Measurements from ENCODE around the gene CCDC154.

Gene CCDC154

DNA sequence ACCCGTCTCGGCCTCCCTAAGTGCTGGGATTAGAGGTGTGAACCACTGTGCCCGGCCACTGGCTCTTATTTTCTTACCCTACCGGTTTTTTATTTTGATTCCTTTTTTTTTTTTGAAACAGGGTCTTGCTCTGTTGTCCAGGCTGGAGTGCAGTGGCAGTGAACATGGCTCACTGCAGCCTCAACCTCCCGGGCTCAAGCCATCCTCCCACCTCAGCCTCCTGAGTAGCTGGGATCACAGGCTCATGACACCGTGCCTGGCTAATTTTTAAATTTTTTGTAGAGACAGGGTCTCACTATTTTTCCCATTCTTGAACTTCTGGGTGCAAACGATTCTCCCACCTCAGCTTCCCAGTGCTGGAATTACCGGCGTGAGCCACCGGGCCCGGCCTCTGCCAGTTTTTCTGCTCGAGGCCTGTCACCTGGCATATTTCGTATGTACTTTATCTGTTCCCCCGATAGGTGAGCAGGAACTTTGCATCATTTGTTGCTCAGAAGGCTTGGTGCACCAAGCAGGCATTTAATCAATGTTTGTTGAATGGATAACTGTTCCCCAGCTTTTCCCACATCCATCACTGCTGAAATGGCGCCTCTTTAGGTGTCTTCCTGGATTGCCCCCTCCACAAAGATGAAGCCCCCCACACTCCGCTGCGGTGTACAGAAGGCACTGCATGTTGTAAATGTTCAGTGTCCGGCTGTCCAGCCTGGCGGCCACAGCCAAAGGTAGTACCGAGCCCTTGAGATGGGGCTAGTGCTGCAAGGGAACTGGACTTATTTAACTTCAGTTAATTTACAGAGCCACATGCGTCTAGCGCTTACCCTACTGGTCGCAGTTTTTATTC, 47.9 kb upstream of the CCDC154 start:
- WGBS, result 89% methylated on average over 22 of the region's 23 CpGs

DNA sequence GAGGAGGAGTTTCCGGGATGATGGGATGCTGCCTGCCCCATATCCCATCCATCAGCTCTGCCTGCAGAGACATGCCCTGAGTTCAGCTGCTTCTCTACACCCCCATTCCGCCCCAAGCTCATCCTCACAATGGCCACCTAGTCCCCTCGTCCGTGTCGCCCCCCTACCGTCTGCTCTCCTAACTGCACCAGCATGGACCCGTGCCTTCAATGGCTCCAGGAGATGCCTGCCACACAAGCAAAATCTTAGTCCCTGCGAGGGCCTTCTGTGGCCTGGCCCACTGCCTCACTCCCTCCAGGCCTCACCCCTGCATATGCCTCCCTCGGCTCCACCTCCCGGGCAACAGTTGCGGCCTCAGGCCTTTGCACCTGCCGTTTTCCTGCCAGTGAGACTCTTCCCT, 47.0 kb upstream of the CCDC154 start:
- no peak overlapping the region for H2BK5ac ChIP-seq (ENCODE audit: low read depth, low read length, poor library complexity, severe bottlenecking)
- 86% methylated on average over 12 of the region's 12 CpGs for WGBS
- no peak for DNase-seq

More for the DNA sequence above, 47.9 kb upstream of the CCDC154 start:
- peak overlapping the region; percentile 7 to 45 for H2BK12ac ChIP-seq (ENCODE audit: low read length in 2 of 2)
- no peak overlapping the region for H3K14ac ChIP-seq (ENCODE audit: low read length in 2 of 2)
- H3K27ac ChIP-seq (ENCODE audit: low read length, poor library complexity, severe bottlenecking), result no peak overlapping the region
- no peaks in the 10 kb centered on the region for H3K9me3 ChIP-seq (ENCODE audit: control insufficient read depth, low read length)
- no peak overlapping the region for H3K23ac ChIP-seq (ENCODE audit: low read length in 2 of 2)
- peak overlapping the region in 1 of 2 experiments; percentile 78 for H3K4me3 ChIP-seq (ENCODE audit: insufficient read depth in 1 of 2, low read depth in 1 of 2, low read length in 2 of 2)
- peaks cover 24 to 31% of the 10 kb centered on the region in 2 experiments for H3K36me3 ChIP-seq (ENCODE audit: control insufficient read depth in 1 of 2, insufficient read depth in 2 of 2, low read depth in 1 of 2, low read length in 2 of 2)
- H4K91ac ChIP-seq (ENCODE audit: low read length), result peak overlapping the region; percentile 71
- no peaks in the 10 kb centered on the region for H3K27me3 ChIP-seq (ENCODE audit: control insufficient read depth in 1 of 2, insufficient read depth in 1 of 2, low read length in 2 of 2)
- no peak overlapping the region for H2BK5ac ChIP-seq (ENCODE audit: low read depth, low read length, poor library complexity, severe bottlenecking)
- H2AFZ ChIP-seq (ENCODE audit: low read depth, low read length), result peak overlapping the region; percentile 29
- H3K4me1 ChIP-seq (ENCODE audit: control insufficient read depth, insufficient read depth, low read depth, low read length), result peaks cover 18% of the 10 kb centered on the region
- H3K4me2 ChIP-seq (ENCODE audit: low read length, poor library complexity, severe bottlenecking), result peak overlapping the region; percentile 90
- peak overlapping the region; percentile 58 for H2AK5ac ChIP-seq (ENCODE audit: low read length, severe bottlenecking)
- peak overlapping the region; percentile 34 to 71 for H3K18ac ChIP-seq (ENCODE audit: low read depth in 1 of 2, low read length in 2 of 2)
- peak overlapping the region; percentile 87 for H4K8ac ChIP-seq (ENCODE audit: low read length)
- peaks cover 24% of the 10 kb centered on the region for H3K79me1 ChIP-seq (replicated peaks; ENCODE audit: low read length, poor library complexity, severe bottlenecking)
- peak overlapping the region; percentile 44 for H2BK15ac ChIP-seq (ENCODE audit: low read depth, poor library complexity, severe bottlenecking)
- peak overlapping the region; percentile 24 to 40 for H3K4ac ChIP-seq (ENCODE audit: low read depth in 1 of 2, low read length in 2 of 2)
- no peak overlapping the region for H2BK120ac ChIP-seq (ENCODE audit: low read depth, low read length)
- H3K9ac ChIP-seq (ENCODE audit: low read length), result peak overlapping the region; percentile 89
- no peak for DNase-seq

DNA sequence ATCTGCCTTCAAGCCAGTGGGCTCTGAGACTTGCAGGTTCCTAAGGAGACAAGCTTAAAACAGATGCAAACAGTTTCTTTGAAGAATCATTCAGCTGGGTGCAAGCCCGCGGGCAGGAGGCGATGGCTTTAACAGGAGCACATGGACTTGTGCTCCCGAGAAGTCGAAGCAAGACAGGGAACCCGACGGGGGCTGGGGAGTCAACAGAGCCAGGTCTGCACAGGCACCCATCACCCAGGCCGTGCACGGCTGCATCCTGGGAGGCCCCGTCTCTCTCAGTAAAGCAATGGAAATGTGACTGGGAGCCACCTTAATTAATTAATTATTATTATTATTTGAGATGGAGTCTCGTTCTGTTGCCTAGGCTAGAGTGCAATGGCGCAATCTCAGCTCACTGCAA, 44.7 kb upstream of the CCDC154 start:
- H3K4me1 ChIP-seq (ENCODE audit: control insufficient read depth, insufficient read depth, low read depth, low read length), result peaks cover 10% of the 10 kb centered on the region
- no peak overlapping the region for H3K23ac ChIP-seq (ENCODE audit: low read length in 2 of 2)
- H2BK12ac ChIP-seq (ENCODE audit: low read length in 2 of 2), result no peak overlapping the region
- H3K9me3 ChIP-seq (ENCODE audit: control insufficient read depth, low read length), result no peaks in the 10 kb centered on the region
- H4K91ac ChIP-seq (ENCODE audit: low read length), result no peak overlapping the region
- DNase-seq, result no peak
- H3K79me1 ChIP-seq (replicated peaks; ENCODE audit: low read length, poor library complexity, severe bottlenecking), result peaks cover 6% of the 10 kb centered on the region
- no peak overlapping the region for H3K9ac ChIP-seq (ENCODE audit: low read length)
- no peak overlapping the region for H3K18ac ChIP-seq (ENCODE audit: low read depth in 1 of 2, low read length in 2 of 2)
- no peak overlapping the region for H3K27ac ChIP-seq (ENCODE audit: low read length, poor library complexity, severe bottlenecking)
- H3K4me2 ChIP-seq (ENCODE audit: low read length, poor library complexity, severe bottlenecking), result no peak overlapping the region
- H2AK5ac ChIP-seq (ENCODE audit: low read length, severe bottlenecking), result no peak overlapping the region
- no peak overlapping the region for H4K8ac ChIP-seq (ENCODE audit: low read length)
- H3K4ac ChIP-seq (ENCODE audit: low read depth in 1 of 2, low read length in 2 of 2), result no peak overlapping the region
- peaks cover 0 to under 1% of the 10 kb centered on the region in 2 experiments for H3K36me3 ChIP-seq (ENCODE audit: control insufficient read depth in 1 of 2, insufficient read depth in 2 of 2, low read depth in 1 of 2, low read length in 2 of 2)
- H2AFZ ChIP-seq (ENCODE audit: low read depth, low read length), result no peak overlapping the region
- no peak overlapping the region for H3K14ac ChIP-seq (ENCODE audit: low read length in 2 of 2)
- no peak overlapping the region for H2BK5ac ChIP-seq (ENCODE audit: low read depth, low read length, poor library complexity, severe bottlenecking)
- no peak overlapping the region for H2BK120ac ChIP-seq (ENCODE audit: low read depth, low read length)
- H3K4me3 ChIP-seq (ENCODE audit: insufficient read depth in 1 of 2, low read depth in 1 of 2, low read length in 2 of 2), result no peak overlapping the region
- no peak overlapping the region for H2BK15ac ChIP-seq (ENCODE audit: low read depth, poor library complexity, severe bottlenecking)
- H3K27me3 ChIP-seq (ENCODE audit: control insufficient read depth in 1 of 2, insufficient read depth in 1 of 2, low read length in 2 of 2), result peaks cover 0 to under 1% of the 10 kb centered on the region in 2 experiments
- 96% methylated on average over 9 of the region's 12 CpGs for WGBS

More for the DNA sequence above, 47.0 kb upstream of the CCDC154 start:
- Histone ChIP-seq H4K91ac (ENCODE audit: low read length) (no peak overlapping the region), H3K79me1 (replicated peaks; ENCODE audit: low read length, poor library complexity, severe bottlenecking) (peaks cover 20% of the 10 kb centered on the region), H3K18ac (ENCODE audit: low read depth in 1 of 2, low read length in 2 of 2) (no peak overlapping the region), H3K9me3 (ENCODE audit: control insufficient read depth, low read length) (no peaks in the 10 kb centered on the region), H3K9ac (ENCODE audit: low read length) (no peak overlapping the region), H3K4ac (ENCODE audit: low read depth in 1 of 2, low read length in 2 of 2) (peak overlapping the region in 1 of 2 experiments; percentile 31), H2BK12ac (ENCODE audit: low read length in 2 of 2) (peak overlapping the region in 1 of 2 experiments; percentile 48), H2BK15ac (ENCODE audit: low read depth, poor library complexity, severe bottlenecking) (no peak overlapping the region), H3K36me3 (ENCODE audit: control insufficient read depth in 1 of 2, insufficient read depth in 2 of 2, low read depth in 1 of 2, low read length in 2 of 2) (peaks cover 14 to 22% of the 10 kb centered on the region in 2 experiments), H2AK5ac (ENCODE audit: low read length, severe bottlenecking) (no peak overlapping the region), H3K14ac (ENCODE audit: low read length in 2 of 2) (no peak overlapping the region), H4K8ac (ENCODE audit: low read length) (no peak overlapping the region), H2AFZ (ENCODE audit: low read depth, low read length) (no peak overlapping the region), H3K4me1 (ENCODE audit: control insufficient read depth, insufficient read depth, low read depth, low read length) (peaks cover 18% of the 10 kb centered on the region), H3K4me2 (ENCODE audit: low read length, poor library complexity, severe bottlenecking) (no peak overlapping the region), H3K27me3 (ENCODE audit: control insufficient read depth in 1 of 2, insufficient read depth in 1 of 2, low read length in 2 of 2) (no peaks in the 10 kb centered on the region), H3K27ac (ENCODE audit: low read length, poor library complexity, severe bottlenecking) (no peak overlapping the region), H3K23ac (ENCODE audit: low read length in 2 of 2) (no peak overlapping the region), H3K4me3 (ENCODE audit: insufficient read depth in 1 of 2, low read depth in 1 of 2, low read length in 2 of 2) (no peak overlapping the region), H2BK120ac (ENCODE audit: low read depth, low read length) (no peak overlapping the region)

DNA sequence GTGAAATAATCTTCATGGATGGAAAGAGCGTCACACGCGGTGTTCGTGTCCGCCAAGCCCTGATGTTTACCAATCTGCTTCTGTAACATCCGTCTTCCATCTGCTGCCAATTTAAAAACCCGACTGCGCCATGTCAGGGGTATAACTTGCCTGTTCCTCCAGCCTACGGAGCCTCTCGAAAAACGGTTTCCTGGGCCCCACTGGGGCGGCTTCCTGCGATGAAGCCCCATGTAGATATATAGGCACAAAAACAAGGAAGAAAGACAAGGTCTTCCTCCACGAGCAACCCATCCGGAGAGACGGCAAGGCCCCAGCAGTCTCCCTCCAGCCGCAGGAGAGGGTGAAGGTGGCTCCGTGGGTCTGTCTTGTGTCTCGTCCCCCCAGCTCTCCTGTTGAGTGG, 44.3 kb upstream of the CCDC154 start, which contains the start of gene PTX4:
Gene PTX4 (minus strand): TSS at position 326 of the 400 bp plus-strand sequence. CDS start 35 bp downstream, at position 291.
- H2BK15ac ChIP-seq (ENCODE audit: low read depth, poor library complexity, severe bottlenecking), result no peak within 1 kb of the TSS
- WGBS, result 88% methylated on average over 19 of the region's 19 CpGs

More for the DNA sequence above, 44.3 kb upstream of the CCDC154 start, which contains the start of gene PTX4:
- DNase-seq, result no peak
- H2BK5ac ChIP-seq (ENCODE audit: low read depth, low read length, poor library complexity, severe bottlenecking), result no peak within 1 kb of the TSS
- H4K8ac ChIP-seq (ENCODE audit: low read length), result no peak within 1 kb of the TSS
- H3K18ac ChIP-seq (ENCODE audit: low read depth in 1 of 2, low read length in 2 of 2), result no peak within 1 kb of the TSS
- H3K79me1 ChIP-seq (replicated peaks; ENCODE audit: low read length, poor library complexity, severe bottlenecking), result peaks cover 2% of the 10 kb centered on the region
- no peak within 1 kb of the TSS for H3K4ac ChIP-seq (ENCODE audit: low read depth in 1 of 2, low read length in 2 of 2)
- H3K14ac ChIP-seq (ENCODE audit: low read length in 2 of 2), result no peak within 1 kb of the TSS
- H3K4me1 ChIP-seq (ENCODE audit: control insufficient read depth, insufficient read depth, low read depth, low read length), result peaks cover 6% of the 10 kb centered on the region
- H2BK12ac ChIP-seq (ENCODE audit: low read length in 2 of 2), result no peak within 1 kb of the TSS
- no peak within 1 kb of the TSS for H2BK120ac ChIP-seq (ENCODE audit: low read depth, low read length)
- no peak within 1 kb of the TSS for H3K9ac ChIP-seq (ENCODE audit: low read length)
- no peak within 1 kb of the TSS for H2AFZ ChIP-seq (ENCODE audit: low read depth, low read length)
- peaks cover 3 to 5% of the 10 kb centered on the region in 2 experiments for H3K27me3 ChIP-seq (ENCODE audit: control insufficient read depth in 1 of 2, insufficient read depth in 1 of 2, low read length in 2 of 2)
- H4K91ac ChIP-seq (ENCODE audit: low read length), result no peak within 1 kb of the TSS
- H3K9me3 ChIP-seq (ENCODE audit: control insufficient read depth, low read length), result no peaks in the 10 kb centered on the region
- H3K4me3 ChIP-seq (ENCODE audit: insufficient read depth in 1 of 2, low read depth in 1 of 2, low read length in 2 of 2), result no peak within 1 kb of the TSS
- no peak within 1 kb of the TSS for H3K23ac ChIP-seq (ENCODE audit: low read length in 2 of 2)
- no peak within 1 kb of the TSS for H3K4me2 ChIP-seq (ENCODE audit: low read length, poor library complexity, severe bottlenecking)
- H3K27ac ChIP-seq (ENCODE audit: low read length, poor library complexity, severe bottlenecking), result no peak within 1 kb of the TSS
- no peak within 1 kb of the TSS for H2AK5ac ChIP-seq (ENCODE audit: low read length, severe bottlenecking)
- H3K36me3 ChIP-seq (ENCODE audit: control insufficient read depth in 1 of 2, insufficient read depth in 2 of 2, low read depth in 1 of 2, low read length in 2 of 2), result no peaks in the 10 kb centered on the region

All from mesenchymal stem cell (in vitro differentiated cells and primary cell).